HepG2 (cell line): ENCODE results near the gene OSBPL10. TPM values are rescaled to one million over a fixed set of nuclear protein-coding genes. Genes with fewer than 3 reads are reported as not detected.

Experiments
- ATAC-seq: fragments of 200-7000 bp; cut with Tn5 transposase; 3 replicates; pipeline ENCODE4 v1.9.1; 2020; ENCODE audit warnings: mild to moderate bottlenecking, moderate library complexity
- BruUV-seq: library from RNA; stranded (reverse); fragments of 400-500 nt; replicated peaks from 2 replicates; lab custom pipeline; 2021; lab: Mats Ljungman, UMichigan
- CTCF ChIA-PET: fragments of 300-600 bp; formaldehyde crosslinking; extraction: SDS; loops from one replicate; lab custom pipeline; 2021; ENCODE audit warnings: low total read pairs, inconsistent platforms, low intra/inter-chr PET ratio; lab: Yijun Ruan, JAX
- POLR2A ChIA-PET: fragments of 350-600 bp; sonication (Branson Sonifier 250); formaldehyde crosslinking; loops from one replicate; lab custom pipeline; 2020; ENCODE audit warnings: antibody characterized with exemption, inconsistent platforms; lab: Yijun Ruan, JAX
- DNase-seq: peaks from one replicate; pipeline ENCODE4 v3.0.0-alpha.2; 2015; ENCODE audit warnings: low spot score
- FAIRE-seq: peaks from 3 replicates; lab custom pipeline; 2011; peaks lifted over from hg19 to GRCh38; lab: Jason Lieb, UNC
- H2AFZ ChIP-seq: one replicate; pipeline ENCODE4 v1.6.1; 2011; ENCODE audit warnings: low read length, inconsistent platforms
- H3K27ac ChIP-seq: fragments of 300-600 bp; 3 replicates; pipeline ENCODE4 v1.8.0; 2011; ENCODE audit warnings: mixed run types, mild to moderate bottlenecking, mixed read lengths, low read length, inconsistent platforms; ENCODE audit not compliant: insufficient read depth; ENCODE audit errors: extremely low read length
- H3K27me3 ChIP-seq, 2 experiments: fragments of 200-600 bp in 1 of 2; 2 replicates in 1 of 2; 3 replicates in 1 of 2; pipeline versions ENCODE4 v1.6.0 to v1.8.0; 2011; ENCODE audit warnings: low read length in 2 of 2, mild to moderate bottlenecking in 2 of 2, moderate library complexity in 2 of 2, inconsistent platforms in 1 of 2; ENCODE audit not compliant: insufficient read depth in 2 of 2, control insufficient read depth in 1 of 2
- H3K36me3 ChIP-seq, 2 experiments: fragments of 200-600 bp in 1 of 2; replicated peaks in 1 of 2; 2 replicates in 1 of 2; 3 replicates in 1 of 2; pipeline versions ENCODE4 v1.5.1 to v1.8.0; 2011; ENCODE audit warnings: low read length in 2 of 2, inconsistent platforms in 1 of 2; ENCODE audit not compliant: insufficient read depth in 2 of 2, control insufficient read depth in 1 of 2
- H3K4me1 ChIP-seq: 2 replicates; pipeline ENCODE4 v1.5.1; 2012; ENCODE audit warnings: low read length, inconsistent platforms; ENCODE audit not compliant: insufficient read depth
- H3K4me2 ChIP-seq: 2 replicates; pipeline ENCODE4 v1.6.0; 2011; ENCODE audit warnings: low read depth, low read length, inconsistent platforms
- H3K4me3 ChIP-seq, 3 experiments: fragments of 200-600 bp in 1 of 3; sonication (generic), shearing (Covaris generic) in 1 of 3; replicated peaks in 1 of 3; 2 replicates each; pipeline ENCODE4 v1.5.1; 2011 to 2016; ENCODE audit warnings: low read length in 3 of 3, inconsistent platforms in 2 of 3, low read depth in 2 of 3, mild to moderate bottlenecking in 2 of 3, control low read depth in 1 of 3, mixed read lengths in 1 of 3; ENCODE audit not compliant: insufficient read depth in 1 of 3
- H3K79me2 ChIP-seq: one replicate; pipeline ENCODE4 v1.6.1; 2011; ENCODE audit warnings: low read length, inconsistent platforms; ENCODE audit not compliant: insufficient read depth
- H3K9ac ChIP-seq: 2 replicates; pipeline ENCODE4 v1.6.0; 2011; ENCODE audit warnings: mild to moderate bottlenecking, low read depth, low read length, inconsistent platforms; ENCODE audit not compliant: insufficient read depth
- H3K9me3 ChIP-seq: 2 replicates; pipeline ENCODE4 v1.5.1; 2012; ENCODE audit warnings: mild to moderate bottlenecking, low read length
- H4K20me1 ChIP-seq: 2 replicates; pipeline ENCODE4 v1.6.0; 2011; ENCODE audit warnings: inconsistent platforms, mild to moderate bottlenecking, low read length, moderate library complexity; ENCODE audit not compliant: insufficient read depth
- CEBPB ChIP-seq: IDR thresholded peaks from 2 replicates; pipeline ENCODE4 v1.6.1; 2011; ENCODE audit warnings: low read depth, low read length, improper control_type of control experiment, borderline replicate concordance
- HNF1A ChIP-seq, 2 experiments: sonication (generic) in 1 of 2; formaldehyde crosslinking in 1 of 2; IDR thresholded peaks; 2 replicates each; pipeline versions ENCODE4 v1.4.0 to v1.6.1; 2016 to 2020; ENCODE audit warnings: borderline replicate concordance in 1 of 2, low read depth in 1 of 2, mild to moderate bottlenecking in 1 of 2, missing genetic modification reagents in 1 of 2
- MYNN ChIP-seq: sonication (generic); formaldehyde crosslinking; IDR thresholded peaks from 2 replicates; pipeline ENCODE4 v1.4.0; 2020; ENCODE audit warnings: mild to moderate bottlenecking, low read depth, missing genetic modification reagents
- WGBS: methylation state at CpG from one replicate; pipeline ENCODE4 v1.1.6; 2017; ENCODE audit warnings: low lambda C conversion rate; 5-methylcytosine and 5-hydroxymethylcytosine counted together
- in situ Hi-C: cut with HindIII; loops from 2 replicates; pipeline ENCODE4 v1.10.0; 2017; ENCODE audit warnings: low pct_unique_long_range_greater_than_20kb; ENCODE audit not compliant: extremely low pct_ligation_motif_present
- intact Hi-C: fragments of 100-400 bp; cut with micrococcal nuclease; formaldehyde crosslinking; loops from one replicate; pipeline ENCODE4 v1.10.0; 2022; ENCODE audit not compliant: unreplicated experiment
- polyA plus RNA-seq, 8 experiments: library from polyadenylated mRNA; depleted of rRNA in 3 of 8; stranded (reverse) in 7 of 8; unstranded in 1 of 8; fragments of >200 nt; fragmentation: Illumina TruSeq in 4 of 8; extraction: Trizol in 4 of 8; gene quantifications; 2 replicates each; pipeline versions ENCODE4 v1.2.1 to v1.2.3, GENCODE V29; 2011 to 2016; ENCODE audit warnings: low read depth in 4 of 8, missing spikeins in 1 of 8, mixed read lengths in 1 of 8; ENCODE audit not compliant: insufficient read depth in 1 of 8
- total RNA-seq, 5 experiments: library from RNA; depleted of rRNA; stranded (reverse); fragments of >200 nt; fragmentation: Illumina TruSeq; extraction: Trizol; gene quantifications; 2 replicates each; pipeline ENCODE4 v1.2.3, GENCODE V29; 2016; ENCODE audit warnings: low read depth in 1 of 5

The OSBPL10 gene
- total and polyA plus RNA-seq, 2 of the 13 experiments (the other 11 are each of a cell fraction or from before 2014, with no cell fraction given), result 10.3 to 28.6 TPM

- TF ChIP-seq HNF1A (IDR thresholded peaks at IDR 0.05; ENCODE audit: low read depth) (no peak), HNF1A (CRISPR knock-in tag; IDR thresholded peaks at IDR 0.05; ENCODE audit: borderline replicate concordance) (no peak)
- TF ChIP-seq, all 625 proteins: peak for 0
Measured at GRCh38 chr3:31615071-31615875, 365.8 kb downstream of the OSBPL10 start (continued).

GRCh38 chr3:31614162-31614921, 366.7 kb downstream of the OSBPL10 start:
- no peak overlapping the region for H3K4me2 ChIP-seq
- WGBS, result 76% methylated on average over 5 of the region's 5 CpGs
- no peaks in the 10 kb centered on the region for H3K9me3 ChIP-seq
- intact Hi-C loops, result no loop called here
- FAIRE-seq (no peak), ATAC-seq (no peak), DNase-seq (no peak)
- no peaks in the 10 kb centered on the region for H3K27me3 ChIP-seq
- H3K4me3 ChIP-seq, result no peak overlapping the region
- ChIA-PET CTCF (no interaction called here), POLR2A (no interaction called here)
- no peak overlapping the region for H3K9ac ChIP-seq
- no TSS peak for BruUV-seq
- H3K36me3 ChIP-seq, result peaks cover 0 to 4% of the 10 kb centered on the region in 2 experiments; a peak in 4 of 5 replicates
- in situ Hi-C loops, result no loop called here
- no peak overlapping the region for H2AFZ ChIP-seq
- no peak for TF ChIP-seq MYNN (CRISPR knock-in tag)
- TF ChIP-seq CEBPB, result peak; percentile 68
- H3K4me1 ChIP-seq, result no peaks in the 10 kb centered on the region
- H3K27ac ChIP-seq, result no peak overlapping the region
- H3K79me2 ChIP-seq, result peaks cover 5% of the 10 kb centered on the region
- 0 out of 2 replicates have a peak, but pooled peaks cover 3% of the 10 kb centered on the region for H4K20me1 ChIP-seq
